ENCODE results near the gene SNAI3. TPM values are rescaled to one million over a fixed set of nuclear protein-coding genes. Genes with fewer than 3 reads are reported as not detected.

SNAI3 gene
- total RNA-seq, 1 experiment from 2014 or later = not detected

DNA sequence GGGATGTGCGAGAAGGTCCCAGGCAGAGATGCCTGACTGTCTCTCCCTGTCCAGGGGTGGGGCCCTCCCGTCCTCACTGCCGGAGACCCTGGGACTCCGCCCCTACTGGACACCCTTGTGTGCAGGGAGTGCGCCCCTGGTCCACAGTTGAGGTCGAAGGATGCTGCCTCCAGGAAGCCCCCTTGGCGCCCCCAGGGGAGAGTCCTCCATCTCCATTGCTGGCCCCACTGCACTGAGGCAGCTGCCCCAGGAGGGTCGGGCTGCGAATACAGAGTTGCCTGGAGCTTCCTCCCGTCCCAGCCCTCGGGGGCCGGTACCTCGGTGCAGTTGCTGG lies 46.6 kb upstream of the SNAI3 start:
- Histone ChIP-seq H3K9me3 (ENCODE audit: control insufficient read depth, insufficient read depth, low read depth, low read length) (no peaks in the 10 kb centered on the region), H3K27me3 (ENCODE audit: control insufficient read depth, insufficient read depth, low read length) (no peaks in the 10 kb centered on the region), H3K27ac (ENCODE audit: low read length) (no peak overlapping the region), H3K4me3 (ENCODE audit: low read depth in 2 of 2, low read length in 2 of 2) (no peak overlapping the region), H3K36me3 (ENCODE audit: control insufficient read depth, insufficient read depth, low read length) (no peaks in the 10 kb centered on the region; the same call in 1 of the 2 replicates), H3K4me1 (ENCODE audit: control insufficient read depth, insufficient read depth, low read length) (no peaks in the 10 kb centered on the region; the same call in 1 of the 2 replicates)
- TF ChIP-seq SIN3A (IDR thresholded peaks at IDR 0.05; ENCODE audit: borderline replicate concordance, insufficient read depth, low read depth, low read length) (no peak), TCF7L2 (IDR thresholded peaks at IDR 0.05; ENCODE audit: low read depth, low read length) (no peak), POLR2AphosphoS5 (IDR thresholded peaks at IDR 0.05; ENCODE audit: low read depth, low read length) (no peak)
- TF ChIP-seq, protein P1, sequence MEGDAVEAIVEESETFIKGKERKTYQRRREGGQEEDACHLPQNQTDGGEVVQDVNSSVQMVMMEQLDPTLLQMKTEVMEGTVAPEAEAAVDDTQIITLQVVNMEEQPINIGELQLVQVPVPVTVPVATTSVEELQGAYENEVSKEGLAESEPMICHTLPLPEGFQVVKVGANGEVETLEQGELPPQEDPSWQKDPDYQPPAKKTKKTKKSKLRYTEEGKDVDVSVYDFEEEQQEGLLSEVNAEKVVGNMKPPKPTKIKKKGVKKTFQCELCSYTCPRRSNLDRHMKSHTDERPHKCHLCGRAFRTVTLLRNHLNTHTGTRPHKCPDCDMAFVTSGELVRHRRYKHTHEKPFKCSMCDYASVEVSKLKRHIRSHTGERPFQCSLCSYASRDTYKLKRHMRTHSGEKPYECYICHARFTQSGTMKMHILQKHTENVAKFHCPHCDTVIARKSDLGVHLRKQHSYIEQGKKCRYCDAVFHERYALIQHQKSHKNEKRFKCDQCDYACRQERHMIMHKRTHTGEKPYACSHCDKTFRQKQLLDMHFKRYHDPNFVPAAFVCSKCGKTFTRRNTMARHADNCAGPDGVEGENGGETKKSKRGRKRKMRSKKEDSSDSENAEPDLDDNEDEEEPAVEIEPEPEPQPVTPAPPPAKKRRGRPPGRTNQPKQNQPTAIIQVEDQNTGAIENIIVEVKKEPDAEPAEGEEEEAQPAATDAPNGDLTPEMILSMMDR (IDR thresholded peaks at IDR 0.05) = no peak
- TF ChIP-seq, protein P2, sequence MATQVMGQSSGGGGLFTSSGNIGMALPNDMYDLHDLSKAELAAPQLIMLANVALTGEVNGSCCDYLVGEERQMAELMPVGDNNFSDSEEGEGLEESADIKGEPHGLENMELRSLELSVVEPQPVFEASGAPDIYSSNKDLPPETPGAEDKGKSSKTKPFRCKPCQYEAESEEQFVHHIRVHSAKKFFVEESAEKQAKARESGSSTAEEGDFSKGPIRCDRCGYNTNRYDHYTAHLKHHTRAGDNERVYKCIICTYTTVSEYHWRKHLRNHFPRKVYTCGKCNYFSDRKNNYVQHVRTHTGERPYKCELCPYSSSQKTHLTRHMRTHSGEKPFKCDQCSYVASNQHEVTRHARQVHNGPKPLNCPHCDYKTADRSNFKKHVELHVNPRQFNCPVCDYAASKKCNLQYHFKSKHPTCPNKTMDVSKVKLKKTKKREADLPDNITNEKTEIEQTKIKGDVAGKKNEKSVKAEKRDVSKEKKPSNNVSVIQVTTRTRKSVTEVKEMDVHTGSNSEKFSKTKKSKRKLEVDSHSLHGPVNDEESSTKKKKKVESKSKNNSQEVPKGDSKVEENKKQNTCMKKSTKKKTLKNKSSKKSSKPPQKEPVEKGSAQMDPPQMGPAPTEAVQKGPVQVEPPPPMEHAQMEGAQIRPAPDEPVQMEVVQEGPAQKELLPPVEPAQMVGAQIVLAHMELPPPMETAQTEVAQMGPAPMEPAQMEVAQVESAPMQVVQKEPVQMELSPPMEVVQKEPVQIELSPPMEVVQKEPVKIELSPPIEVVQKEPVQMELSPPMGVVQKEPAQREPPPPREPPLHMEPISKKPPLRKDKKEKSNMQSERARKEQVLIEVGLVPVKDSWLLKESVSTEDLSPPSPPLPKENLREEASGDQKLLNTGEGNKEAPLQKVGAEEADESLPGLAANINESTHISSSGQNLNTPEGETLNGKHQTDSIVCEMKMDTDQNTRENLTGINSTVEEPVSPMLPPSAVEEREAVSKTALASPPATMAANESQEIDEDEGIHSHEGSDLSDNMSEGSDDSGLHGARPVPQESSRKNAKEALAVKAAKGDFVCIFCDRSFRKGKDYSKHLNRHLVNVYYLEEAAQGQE (IDR thresholded peaks at IDR 0.05; ENCODE audit: insufficient read depth in 1 of 2, low read depth in 2 of 2, low read length in 1 of 2) = no peak
- intact Hi-C loops (cut with micrococcal nuclease; ENCODE audit: unreplicated experiment) = loop anchor here (10.0 kb wide), 1 partner anchor 52 kb away; the partner anchor contains the start of gene PIEZO1
- DNase-seq (ENCODE audit: low read depth, low spot score) (no peak), ATAC-seq (0 out of 2 replicates have a peak, but pooled peaks have one; percentile 9)
- no TSS peak for BruUV-seq (replicated peaks)
- ChIA-PET CTCF (no interaction called here), POLR2A (no interaction called here)
- in situ Hi-C loops (cut with HindIII; ENCODE audit: low pct_unique_long_range_greater_than_20kb, low sequenced_read_pairs) = no loop called here

DNA sequence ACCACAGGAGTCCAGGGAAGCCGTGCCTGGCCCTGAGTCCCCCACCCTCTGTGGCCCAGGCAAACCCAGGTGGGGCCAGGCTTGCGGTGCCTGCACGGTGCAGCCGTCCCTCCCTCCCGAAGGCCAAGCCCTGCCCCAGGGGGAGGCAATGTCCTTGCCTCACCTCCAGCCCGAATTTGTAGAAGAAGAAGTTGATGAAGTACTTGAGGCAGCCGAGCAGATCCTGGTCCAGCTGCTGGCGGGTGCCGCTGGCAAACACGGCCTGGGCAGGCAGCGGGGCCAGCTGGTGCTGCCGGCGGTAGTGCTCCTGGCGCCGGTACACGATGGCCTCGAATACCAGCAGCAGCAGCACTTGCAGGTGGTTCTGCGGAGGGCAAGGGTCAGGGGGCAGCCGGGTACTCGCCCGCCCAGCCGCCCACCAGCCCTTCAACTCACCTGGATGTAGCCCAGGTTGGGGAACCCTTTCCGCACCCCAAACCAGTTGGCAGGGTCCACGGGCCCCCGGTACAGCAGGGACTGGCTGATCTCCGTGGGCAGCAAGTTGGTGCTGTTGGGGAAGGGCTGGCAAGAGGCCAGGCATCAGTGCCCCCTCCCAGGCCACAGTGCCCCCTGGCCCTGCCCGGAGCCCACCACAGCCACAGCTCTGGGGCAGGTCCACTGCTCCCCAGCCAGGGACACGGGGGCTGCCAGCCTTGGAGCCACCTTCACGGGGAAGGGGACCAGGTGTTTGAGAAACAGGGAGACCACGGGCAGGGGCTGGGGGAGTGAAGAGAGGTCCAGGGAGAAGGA lies 46.1 kb upstream of the SNAI3 start:
- CTCF ChIA-PET = no interaction called here
- TF ChIP-seq SIN3A (IDR thresholded peaks at IDR 0.05; ENCODE audit: borderline replicate concordance, insufficient read depth, low read depth, low read length) (no peak), POLR2AphosphoS5 (IDR thresholded peaks at IDR 0.05; ENCODE audit: low read depth, low read length) (no peak), TCF7L2 (IDR thresholded peaks at IDR 0.05; ENCODE audit: low read depth, low read length) (no peak)
- TF ChIP-seq, protein P2 (IDR thresholded peaks at IDR 0.05; ENCODE audit: insufficient read depth in 1 of 2, low read depth in 2 of 2, low read length in 1 of 2) = no peak
- TF ChIP-seq, protein P1 (IDR thresholded peaks at IDR 0.05) = no peak
- Histone ChIP-seq H3K4me1 (ENCODE audit: control insufficient read depth, insufficient read depth, low read length) (no peaks in the 10 kb centered on the region; the same call in 1 of the 2 replicates), H3K9me3 (ENCODE audit: control insufficient read depth, insufficient read depth, low read depth, low read length) (no peaks in the 10 kb centered on the region), H3K36me3 (ENCODE audit: control insufficient read depth, insufficient read depth, low read length) (no peaks in the 10 kb centered on the region; the same call in 1 of the 2 replicates), H3K27ac (ENCODE audit: low read length) (no peak overlapping the region), H3K4me3 (ENCODE audit: low read depth in 2 of 2, low read length in 2 of 2) (no peak overlapping the region), H3K27me3 (ENCODE audit: control insufficient read depth, insufficient read depth, low read length) (no peaks in the 10 kb centered on the region)
- ATAC-seq (peak; percentile 72), DNase-seq (ENCODE audit: low read depth, low spot score) (no peak)
- POLR2A ChIA-PET = no interaction called here
- intact Hi-C loops (cut with micrococcal nuclease; ENCODE audit: unreplicated experiment) (loop anchor here (10.0 kb wide), 1 partner anchor 52 kb away; the partner anchor contains the start of gene PIEZO1), in situ Hi-C loops (cut with HindIII; ENCODE audit: low pct_unique_long_range_greater_than_20kb, low sequenced_read_pairs) (no loop called here)
- no TSS peak for BruUV-seq (replicated peaks)
